Fibroblast of the conjunctiva (primary cell): Measurements from ENCODE around the gene SV2A.
"Not testable (repeated sequence)": the region's sequence is repeated elsewhere in the genome, so short reads cannot be mapped to it uniquely, and the experiment has no call there.

Experiments
- DNase-seq: peaks from one replicate; pipeline ENCODE4 v3.0.0-alpha.2; 2010; ENCODE audit warnings: low read depth

Gene SV2A, protein sequence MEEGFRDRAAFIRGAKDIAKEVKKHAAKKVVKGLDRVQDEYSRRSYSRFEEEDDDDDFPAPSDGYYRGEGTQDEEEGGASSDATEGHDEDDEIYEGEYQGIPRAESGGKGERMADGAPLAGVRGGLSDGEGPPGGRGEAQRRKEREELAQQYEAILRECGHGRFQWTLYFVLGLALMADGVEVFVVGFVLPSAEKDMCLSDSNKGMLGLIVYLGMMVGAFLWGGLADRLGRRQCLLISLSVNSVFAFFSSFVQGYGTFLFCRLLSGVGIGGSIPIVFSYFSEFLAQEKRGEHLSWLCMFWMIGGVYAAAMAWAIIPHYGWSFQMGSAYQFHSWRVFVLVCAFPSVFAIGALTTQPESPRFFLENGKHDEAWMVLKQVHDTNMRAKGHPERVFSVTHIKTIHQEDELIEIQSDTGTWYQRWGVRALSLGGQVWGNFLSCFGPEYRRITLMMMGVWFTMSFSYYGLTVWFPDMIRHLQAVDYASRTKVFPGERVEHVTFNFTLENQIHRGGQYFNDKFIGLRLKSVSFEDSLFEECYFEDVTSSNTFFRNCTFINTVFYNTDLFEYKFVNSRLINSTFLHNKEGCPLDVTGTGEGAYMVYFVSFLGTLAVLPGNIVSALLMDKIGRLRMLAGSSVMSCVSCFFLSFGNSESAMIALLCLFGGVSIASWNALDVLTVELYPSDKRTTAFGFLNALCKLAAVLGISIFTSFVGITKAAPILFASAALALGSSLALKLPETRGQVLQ

DNA sequence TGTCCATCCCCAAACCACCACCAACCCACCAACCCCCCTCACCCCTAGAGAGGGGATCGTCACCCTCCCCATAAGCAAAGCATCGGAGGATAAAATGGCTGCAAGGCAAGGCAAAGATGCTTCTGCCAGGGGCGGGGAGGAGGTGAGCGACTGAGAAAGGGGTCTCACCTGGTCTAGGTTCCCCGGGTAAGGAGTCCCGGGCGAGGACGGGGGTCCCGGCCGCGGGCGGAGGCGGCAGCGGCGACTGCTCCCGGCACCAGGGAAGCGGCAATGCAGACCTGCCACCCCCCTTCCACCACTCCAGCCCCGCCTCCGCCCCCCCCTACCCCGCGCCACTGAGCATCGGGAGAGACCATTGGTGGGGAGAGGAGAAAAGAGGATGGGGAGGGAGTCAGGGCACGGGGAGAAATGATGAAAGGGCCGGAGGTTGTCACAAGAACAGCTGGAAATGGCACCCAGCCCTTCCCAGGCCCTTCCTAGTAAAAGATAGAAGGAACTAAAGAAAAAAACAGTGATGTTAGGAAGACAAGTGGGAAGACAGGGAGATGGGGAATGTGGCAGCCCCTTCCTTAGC is at the start of gene SV2A:
Gene SV2A, minus strand, starts transcription at position 274 of the 574 bp plus-strand sequence. CDS start 4,004 bp downstream, outside the sequence.
- peak; percentile 41 for DNase-seq

- DNase-seq, result no peak
These were observed 49.4 kb upstream of the SV2A start for GRCh38 chr1:149967041-149967440.

DNA sequence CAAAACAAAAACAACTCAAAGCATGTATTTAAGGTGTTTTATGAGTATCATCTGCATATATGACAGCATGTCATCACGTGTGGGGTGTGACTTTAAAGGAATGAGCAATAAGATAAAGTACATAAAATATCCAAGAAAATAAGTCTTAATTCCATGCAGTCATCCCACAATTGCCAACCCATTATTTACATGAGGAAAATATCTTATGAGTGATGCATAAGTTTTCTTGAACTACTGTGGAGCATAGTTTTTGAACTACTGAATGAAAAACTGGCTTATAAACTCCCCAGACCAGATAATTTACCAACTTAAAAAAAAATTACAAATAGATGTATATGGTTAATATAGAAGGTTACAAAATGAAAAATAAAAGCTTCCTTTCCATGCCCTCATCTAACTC is 48.8 kb upstream of the SV2A start:
- no peak for DNase-seq

- DNase-seq, result no peak
These were observed 47.8 kb upstream of the SV2A start for GRCh38 chr1:149965440-149965839.

DNA sequence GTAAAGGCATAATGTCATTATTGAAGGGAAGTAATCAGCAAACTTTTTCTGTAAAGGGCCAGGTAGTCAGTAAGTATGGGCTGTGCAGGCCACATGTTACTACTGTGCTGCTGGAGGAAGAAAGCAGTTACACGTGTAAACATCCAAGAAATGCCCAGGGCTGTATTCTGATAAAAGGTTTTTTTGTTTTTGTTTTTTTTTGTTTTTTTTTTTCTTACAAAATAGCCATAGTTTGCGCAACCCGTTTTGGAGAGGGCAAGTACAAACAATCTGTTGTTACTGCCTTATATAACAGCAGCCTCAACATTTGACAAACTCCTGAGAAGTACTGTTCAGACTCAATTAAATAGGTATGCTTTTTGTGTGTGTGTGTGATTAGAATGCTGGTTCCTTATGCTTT is 45.7 kb upstream of the SV2A start:
- DNase-seq, result no peak

GRCh38 chr1:149962736-149963135 is 45.1 kb upstream of the SV2A start:
- no peak for DNase-seq

DNA sequence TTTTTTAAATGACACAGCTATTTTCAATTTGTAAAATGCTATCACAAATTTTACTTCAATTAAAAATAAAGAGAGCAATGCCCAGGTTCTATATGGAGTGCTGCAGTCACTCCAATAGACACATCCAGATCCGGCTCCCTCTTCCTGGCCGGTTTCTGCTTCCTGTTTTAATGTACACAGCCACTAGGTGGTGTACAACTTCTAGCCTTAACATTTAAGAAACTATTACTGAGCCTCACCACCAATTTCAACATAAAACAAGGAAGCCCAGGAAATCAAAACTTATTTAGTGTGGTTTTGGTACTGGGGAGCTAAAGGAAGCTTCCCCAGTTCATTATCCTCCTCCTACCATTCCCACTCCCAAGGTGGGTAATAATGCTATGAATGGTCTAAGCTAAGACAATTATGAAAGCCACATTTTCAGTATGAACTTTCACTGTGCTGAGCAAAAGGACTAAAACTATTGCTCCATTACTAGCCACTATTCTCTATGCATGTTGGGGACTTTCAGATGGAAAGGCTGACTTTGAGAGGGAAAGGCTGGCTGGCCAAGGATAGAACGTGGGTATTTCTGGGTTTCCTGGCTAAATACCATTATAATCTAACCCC is 44.5 kb upstream of the SV2A start:
- peak; percentile 72 for DNase-seq

DNA sequence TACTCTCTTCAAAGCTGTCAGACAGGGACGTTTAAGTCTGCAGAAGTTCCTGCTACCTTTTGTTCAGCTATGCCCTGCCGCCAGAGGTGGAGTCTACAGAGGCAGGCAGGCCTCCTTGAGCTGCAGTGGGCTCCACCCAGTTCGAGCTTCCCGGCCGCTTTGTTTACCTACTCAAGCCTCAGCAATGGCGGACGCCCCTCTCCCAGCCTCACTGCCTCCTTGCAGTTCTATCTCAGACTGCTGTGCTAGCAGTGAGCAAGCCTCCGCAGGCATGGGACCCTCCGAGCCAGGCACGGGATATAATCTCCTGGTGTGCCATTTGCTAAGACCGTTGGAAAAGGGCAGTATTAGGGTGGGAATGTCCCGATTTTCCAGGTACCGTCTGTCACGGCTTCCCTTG is 39.9 kb upstream of the SV2A start:
- not testable (repeated sequence) for DNase-seq

- no peak for DNase-seq
These were observed 32.3 kb upstream of the SV2A start for GRCh38 chr1:149949911-149950310.

GRCh38 chr1:149945206-149945605 is 27.6 kb upstream of the SV2A start:
- no peak for DNase-seq

DNA sequence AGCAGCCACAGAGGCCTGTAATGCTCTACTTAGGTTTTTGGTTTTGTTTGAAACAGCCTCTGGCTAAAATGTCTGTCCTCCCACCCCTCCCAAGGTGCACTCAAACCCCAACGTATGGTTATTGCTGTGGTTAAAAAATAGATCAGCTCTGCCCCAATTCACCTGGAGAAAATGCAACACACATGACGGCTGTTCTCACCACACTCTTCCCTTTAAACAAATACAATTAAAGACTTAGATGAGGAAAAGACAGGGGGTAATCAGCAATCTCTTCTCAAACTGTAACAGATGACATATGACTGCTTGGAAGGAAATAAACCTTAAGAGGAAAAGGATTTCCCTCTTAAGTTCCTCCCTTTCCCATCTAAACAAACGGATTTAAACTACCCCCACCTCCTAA is 25.2 kb upstream of the SV2A start:
- DNase-seq, result no peak

GRCh38 chr1:149942207-149942606 is 24.6 kb upstream of the SV2A start:
- DNase-seq, result no peak

DNA sequence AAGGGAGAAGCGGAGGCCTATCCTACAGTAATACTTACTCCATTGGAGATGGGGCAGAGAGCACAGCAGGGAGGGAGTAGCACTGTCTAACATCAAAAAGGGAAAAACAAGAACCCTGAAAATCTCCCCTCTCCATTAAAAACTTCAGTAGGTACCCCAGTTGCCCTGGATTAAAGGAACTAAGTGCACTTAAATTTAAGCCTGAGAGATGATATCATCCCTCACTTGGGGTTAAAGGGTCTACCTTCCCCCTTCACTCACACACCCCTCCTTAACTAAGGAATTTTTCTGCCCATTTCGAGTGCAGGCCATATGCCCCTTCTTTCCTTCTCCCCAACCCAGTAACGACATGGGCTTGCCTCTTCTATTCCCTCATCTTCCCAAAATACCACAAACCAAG is 22.8 kb upstream of the SV2A start:
- no peak for DNase-seq

DNA sequence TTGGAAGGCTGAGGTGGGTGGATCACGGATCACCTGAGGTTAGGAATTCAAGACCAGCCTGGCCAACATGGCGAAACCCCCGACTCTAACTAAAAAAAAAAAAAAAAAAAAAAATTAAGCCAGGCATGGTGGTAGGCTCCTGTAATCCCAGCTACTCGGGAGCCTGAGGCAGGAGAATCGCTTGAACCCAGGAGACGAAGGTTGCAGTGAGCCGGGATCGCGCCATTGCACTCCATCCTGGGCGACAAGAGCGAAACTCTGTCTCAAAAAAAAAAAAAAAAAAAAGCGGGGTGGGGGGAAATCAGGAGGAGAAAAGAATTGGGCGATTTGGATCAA is 21.0 kb upstream of the SV2A start:
- not testable (repeated sequence) for DNase-seq

- DNase-seq, result no peak
These were observed 20.1 kb upstream of the SV2A start for GRCh38 chr1:149937759-149938158.

GRCh38 chr1:149936992-149937705 is 19.5 kb upstream of the SV2A start:
- DNase-seq, result peak; percentile 48

- no peak for DNase-seq
These were observed 18.7 kb upstream of the SV2A start, which contains the start of gene MTMR11 for GRCh38 chr1:149936170-149936991. MTMR11 (minus strand) TSS chr1:149936879; CDS start chr1:149936647, 232 bp downstream.

- no peak for DNase-seq
These were observed 16.7 kb upstream of the SV2A start for GRCh38 chr1:149934356-149934755.

- no peak for DNase-seq
These were observed 15.6 kb upstream of the SV2A start for GRCh38 chr1:149933208-149933607.

DNA sequence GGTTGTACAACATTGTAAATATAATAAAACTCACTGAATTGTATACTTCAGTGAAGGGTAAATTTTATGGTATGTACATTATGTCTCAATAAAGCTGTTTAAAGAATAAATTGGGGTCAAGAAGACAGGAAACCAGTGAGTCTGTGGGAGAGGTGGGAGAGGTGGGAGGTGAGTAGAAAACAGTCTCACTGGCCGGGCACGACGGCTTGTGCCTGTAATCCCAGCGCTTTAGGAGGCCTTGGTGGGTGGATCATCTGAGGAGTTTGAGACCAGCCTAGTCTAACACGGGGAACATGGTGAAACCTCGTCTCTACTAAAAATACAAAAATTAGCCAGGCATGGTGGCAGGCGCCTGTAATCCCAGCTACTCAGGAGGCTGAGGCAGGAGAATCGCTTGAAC is 14.8 kb upstream of the SV2A start:
- no peak for DNase-seq

DNA sequence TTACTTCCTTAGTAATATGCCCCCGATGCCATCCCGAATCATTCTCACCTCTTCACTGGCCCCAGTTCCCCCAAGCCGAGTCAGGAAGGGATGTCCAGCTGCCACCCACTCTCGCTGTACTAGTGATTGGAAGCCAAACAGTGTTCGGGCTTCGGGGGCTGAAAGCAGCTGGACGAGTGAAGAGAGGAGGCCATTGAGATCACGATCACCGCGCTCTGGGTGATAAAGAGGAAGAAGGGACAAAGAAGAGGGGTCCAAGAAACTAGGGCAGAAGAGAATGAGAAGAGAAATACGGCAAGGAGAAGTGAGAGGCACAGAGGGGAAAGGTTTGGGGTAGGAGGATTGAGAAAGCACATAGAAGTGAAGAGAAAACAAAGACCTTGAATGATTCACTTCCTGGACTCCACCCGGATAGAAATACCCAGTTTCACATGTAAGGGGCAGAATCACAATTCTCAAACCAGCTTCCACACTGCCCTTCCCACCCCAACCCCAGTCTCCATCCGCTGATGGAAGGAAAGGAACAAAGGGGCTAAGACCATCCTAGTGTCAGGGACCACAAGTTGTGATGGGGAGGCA is 13.7 kb upstream of the SV2A start:
- DNase-seq, result no peak
